Hepatic stellate cell (primary cell): ENCODE results near the gene PLSCR2.
A peak's percentile ranks its signal among the peaks of the same experiment; 100 is the strongest.
"Not testable (repeated sequence)": the region's sequence is repeated elsewhere in the genome, so short reads cannot be mapped to it uniquely, and the experiment has no call there.

ENCODE experiments used
- DNase-seq: peaks from one replicate; pipeline ENCODE4 v3.0.0; 2011; ENCODE audit warnings: low spot score

Gene PLSCR2

DNA sequence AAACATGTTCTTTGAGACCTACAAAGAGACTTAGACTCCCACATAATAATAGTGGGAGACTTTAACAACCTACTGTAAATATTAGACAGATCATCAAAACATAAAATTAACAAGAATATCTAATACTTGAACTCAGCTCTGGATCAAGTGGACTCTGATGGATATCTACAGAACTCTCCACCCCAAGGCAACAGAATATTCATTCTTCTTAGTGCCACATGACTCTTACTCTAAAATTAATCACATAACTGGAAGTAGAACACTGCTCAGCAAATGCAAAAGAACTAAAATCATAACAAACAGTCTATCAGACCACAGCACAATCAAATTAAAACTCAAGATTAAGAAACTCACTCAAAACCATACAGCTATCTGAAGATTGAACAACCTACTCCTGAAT lies 15.9 kb upstream of the PLSCR2 start:
- DNase-seq: no peak

DNA sequence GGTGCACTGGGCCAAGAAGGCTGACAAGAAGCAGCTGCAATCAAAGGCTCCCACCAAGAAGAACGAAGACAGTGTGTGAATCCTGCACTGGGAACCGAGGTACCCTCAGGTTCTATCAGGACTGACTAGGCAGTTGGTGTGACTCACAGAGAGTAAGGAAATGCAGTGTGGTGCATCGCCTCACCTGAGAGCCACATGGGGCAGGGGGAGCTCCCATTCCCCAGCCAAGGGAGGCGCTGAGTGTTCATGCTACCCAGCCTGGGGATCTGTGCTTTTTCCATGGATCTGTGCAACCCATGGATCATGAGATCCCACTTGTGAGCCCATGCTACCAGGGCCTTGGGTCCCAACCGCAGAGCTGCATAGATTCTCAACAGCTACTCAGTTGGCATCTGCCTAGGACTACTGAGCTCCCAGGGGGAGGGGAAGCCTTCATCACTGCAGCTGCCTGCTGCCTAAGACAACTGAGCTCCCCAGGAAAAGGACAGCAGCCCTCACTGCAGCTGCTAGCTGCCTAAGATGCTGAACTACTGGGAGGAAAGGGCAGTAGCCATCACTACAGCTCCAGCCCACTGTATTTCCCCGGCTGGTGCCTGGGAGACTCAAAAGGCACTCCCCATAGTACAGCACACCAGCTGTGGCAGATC lies 6.9 kb upstream of the PLSCR2 start:
- DNase-seq: no peak

DNA sequence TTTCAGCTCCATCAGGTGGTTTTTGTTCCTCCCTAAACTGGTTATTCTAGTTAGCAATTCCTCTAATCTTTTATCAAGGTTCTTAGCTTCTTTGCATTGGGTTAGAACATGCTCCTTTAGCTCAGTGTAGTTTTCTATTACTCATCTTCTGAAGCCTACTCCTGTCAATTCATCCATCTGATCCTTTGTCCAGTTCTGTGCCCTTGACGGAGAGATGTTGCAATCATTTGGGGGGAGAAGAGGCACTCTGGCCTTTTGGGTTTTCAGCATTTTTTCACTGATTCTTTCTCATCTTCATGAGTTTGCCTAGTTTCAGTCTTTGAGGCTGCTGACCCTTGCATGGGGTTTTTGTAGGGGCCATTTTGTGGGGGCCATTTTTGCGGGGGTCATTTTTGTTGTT lies 5.6 kb upstream of the PLSCR2 start:
- DNase-seq: not testable (repeated sequence)

DNA sequence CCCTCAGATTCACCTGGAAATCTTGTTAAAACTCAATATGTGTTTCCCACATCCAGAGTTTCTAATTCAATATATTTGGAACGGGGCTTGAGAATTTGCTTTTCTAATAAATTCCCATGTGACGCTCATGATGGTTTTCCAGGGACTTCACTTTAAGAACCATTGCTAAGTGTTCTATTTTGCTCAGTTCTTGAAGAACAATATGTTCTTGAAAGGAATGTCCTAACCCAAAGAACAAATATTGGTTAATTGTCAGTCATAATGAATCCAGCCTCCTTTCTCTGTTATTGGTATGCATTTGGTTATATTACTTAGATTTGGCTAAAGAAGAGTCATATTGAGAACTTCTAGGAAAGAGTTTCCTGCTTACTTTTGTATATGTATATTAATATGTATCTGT lies 4.4 kb upstream of the PLSCR2 start:
- no peak for DNase-seq

DNA sequence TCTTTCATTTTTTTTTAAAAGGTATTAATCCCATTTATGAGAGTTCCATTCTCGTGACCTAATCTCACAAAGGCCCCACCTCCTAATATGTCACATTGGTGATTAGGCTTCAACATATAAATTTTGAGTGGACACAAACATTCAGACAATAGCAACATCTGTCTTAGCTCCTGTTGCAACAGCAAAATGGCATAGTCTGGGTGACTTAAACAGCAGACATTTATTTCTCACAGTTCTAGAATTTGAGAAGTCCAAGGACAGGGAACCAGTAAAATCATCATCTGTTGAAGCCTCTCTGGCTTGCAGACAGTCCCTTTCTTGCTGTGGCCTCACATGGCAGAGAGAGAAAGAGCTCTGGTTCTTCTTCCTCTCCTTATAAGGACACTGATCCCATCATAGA lies 3.2 kb upstream of the PLSCR2 start:
- DNase-seq: no peak

DNA sequence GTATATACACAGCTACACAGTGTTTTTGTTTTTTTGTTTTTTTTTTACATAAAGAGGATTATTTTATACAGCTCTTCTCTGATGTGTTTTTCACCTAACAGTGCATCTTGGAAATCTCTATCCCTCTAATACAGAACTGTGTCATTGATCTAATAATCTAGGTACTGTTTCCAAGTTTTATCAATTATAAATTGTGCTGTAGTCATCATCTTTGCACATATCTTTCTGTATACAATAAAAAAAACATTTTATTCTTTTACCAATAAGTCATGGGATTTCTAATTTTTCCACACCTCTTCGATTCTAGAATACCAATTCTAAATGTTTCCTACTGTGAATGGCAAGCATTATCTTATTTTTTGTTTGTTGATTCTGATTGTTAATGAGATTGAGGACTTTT lies 1.7 kb upstream of the PLSCR2 start:
- no peak for DNase-seq

DNA sequence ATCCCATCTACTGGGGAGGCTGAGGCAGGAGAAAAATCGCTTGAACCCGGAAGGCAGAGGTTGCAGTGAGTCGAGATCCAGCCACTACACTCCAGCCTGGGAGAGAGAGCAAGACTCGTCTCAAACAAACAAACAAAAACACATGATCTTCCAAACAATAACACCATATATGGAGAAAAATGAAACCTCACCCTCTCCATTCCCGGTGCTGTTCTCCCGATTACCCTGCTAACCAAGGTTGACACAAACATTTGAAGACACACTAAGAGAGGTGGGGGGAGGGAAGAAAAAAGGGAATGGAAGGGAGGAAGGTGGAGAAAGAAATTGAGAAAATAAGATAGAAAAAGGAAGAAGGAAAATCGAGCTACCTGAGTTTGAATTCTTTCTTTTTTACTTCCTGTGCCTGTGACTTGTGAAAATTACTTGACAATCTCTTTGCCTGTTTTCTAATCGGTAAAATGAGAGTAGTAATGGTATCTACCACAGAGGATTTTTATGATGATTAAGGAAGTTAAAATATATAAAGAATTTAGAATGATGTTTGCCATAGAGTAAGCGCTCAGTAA lies 1.1 kb upstream of the PLSCR2 start:
- no peak for DNase-seq

DNA sequence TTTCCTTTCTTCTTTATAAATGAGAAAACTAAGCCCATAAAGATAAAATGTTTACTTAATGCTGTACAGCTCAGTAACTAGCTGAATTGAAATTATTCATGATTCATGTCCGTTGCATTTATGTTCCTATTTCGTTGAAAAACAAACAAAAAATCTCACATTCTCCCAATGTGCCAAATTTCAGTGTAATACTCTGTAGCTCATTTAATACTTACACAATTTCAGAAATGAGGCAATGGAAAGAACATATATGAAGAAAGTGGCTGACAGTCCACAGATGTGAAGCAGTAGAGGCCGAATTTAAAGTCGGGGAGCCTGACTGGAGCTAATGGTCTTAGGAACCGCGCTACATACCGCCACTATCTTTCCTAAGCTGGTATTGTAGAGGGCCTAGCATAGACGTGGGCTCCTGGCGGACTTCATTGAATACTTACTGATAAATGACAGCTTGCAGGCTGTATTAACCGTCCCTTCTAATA lies 651 bp downstream of the PLSCR2 start:
- no peak for DNase-seq

DNA sequence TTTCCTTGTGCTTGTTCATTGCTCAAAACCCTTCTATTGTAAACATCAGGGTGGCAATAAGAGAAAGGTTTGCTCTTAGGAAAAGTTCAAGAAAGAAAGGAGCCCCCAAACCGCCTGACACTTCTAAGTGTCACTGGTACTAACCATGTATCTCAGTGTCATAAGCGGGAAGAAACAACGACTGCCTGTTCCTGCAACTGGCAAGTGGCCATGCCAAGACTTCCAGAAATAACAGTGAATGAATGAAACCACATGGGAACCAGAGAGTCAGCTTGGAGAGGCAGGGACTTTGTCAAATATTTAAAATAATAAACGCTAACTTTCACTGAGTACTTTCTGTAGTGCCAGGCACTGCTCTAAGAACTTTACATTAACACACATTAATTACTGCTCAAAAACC lies 1.1 kb downstream of the PLSCR2 start:
- DNase-seq: no peak

DNA sequence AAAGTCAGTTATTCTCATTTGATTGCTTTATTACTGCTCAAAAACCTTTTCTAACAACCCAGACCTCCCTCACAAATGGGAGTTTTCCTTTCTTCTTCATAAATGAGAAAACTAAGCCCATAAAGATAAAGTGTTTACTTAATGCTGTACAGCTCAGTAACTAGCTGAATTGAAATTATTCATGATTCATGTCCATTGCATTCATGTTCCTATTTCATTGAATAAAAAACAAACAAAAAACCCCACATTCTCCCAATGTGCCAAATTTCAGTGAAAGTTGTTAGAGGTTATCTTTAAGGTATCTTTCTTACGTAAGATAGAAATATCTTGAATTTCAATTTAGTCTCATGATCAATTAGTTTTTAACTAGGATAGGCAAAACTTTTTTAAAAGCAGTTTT lies 2.8 kb downstream of the PLSCR2 start:
- no peak for DNase-seq

DNA sequence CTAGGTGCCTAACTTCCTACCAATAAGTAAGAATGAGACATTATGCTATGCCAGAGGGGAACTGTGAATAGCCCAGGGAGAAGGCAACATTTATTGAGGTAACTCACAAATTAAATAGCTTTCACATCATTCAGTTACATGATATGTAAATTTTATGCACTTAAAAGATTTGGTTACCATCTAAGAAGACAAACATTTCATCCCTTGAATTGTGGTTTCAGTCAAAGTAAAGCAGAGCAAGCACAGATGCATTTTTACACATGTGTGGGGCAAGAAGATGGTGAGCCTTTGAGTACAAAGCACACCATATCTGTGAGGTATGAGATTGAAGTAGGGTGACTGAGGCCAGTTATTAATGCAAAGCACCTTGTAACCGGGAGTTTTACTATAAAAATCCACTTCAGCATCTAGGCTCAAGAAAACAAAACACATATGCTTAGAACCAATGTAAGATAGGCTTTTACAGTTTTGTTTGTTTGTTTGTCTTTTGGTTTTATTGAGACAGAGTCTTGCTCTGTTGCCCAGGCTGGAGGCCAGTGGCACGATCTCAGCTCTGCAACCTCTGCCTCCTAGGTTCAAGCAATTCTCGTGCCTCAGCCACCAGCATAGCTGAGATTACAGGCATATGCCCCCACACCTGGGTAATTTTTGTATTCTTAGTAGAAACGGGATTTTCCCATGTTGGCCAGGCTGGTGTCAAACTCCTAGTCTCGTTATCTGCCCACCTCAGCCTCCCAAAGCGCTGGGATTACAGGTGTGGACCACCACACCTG lies 3.5 kb downstream of the PLSCR2 start:
- no peak for DNase-seq

DNA sequence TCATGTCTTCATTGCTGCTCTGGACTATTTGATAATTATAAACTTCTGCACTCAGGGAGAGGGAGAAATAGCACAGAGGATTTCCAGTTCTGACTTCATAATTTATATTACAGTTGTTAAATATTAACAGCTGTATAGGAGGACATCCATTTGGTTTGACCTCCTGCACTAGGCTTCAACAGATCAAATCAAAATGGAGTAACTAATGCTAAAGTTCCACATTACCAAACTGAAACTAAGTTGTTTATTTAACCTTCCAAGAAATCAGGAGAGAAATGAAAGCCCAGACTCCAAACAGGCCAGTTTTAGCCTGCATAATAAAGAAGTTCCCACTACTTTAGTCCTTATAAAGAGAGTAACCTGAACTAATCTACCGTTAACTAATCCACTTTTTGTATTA lies 4.6 kb downstream of the PLSCR2 start:
- DNase-seq: no peak

DNA sequence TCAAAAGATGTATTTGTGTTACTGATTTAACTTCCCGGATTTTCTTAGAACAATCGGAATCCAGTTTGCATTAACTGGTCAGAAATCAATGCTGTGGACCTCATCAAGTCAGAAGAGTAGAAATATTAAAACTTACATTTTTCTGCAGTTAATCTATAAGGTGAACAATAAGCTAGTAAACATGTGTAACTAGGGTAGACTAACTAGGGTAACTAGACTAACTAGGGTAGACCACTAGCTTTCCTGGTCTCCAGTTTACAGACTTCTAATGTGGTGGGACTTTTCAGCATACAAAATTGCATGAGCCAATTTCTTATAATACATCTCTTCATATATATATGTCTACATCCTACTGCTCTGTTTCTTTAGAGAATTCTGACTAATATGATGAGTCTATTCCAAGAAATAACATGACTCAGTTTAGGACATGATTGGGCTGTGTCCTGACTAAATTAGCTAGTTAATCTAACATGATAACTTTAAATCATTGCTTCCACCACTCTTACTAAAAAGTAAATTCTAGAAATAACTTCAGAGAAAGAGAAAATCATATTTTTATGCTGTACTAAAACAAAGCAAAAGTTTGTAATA lies 5.3 kb downstream of the PLSCR2 start:
- DNase-seq: peak; percentile 30

DNA sequence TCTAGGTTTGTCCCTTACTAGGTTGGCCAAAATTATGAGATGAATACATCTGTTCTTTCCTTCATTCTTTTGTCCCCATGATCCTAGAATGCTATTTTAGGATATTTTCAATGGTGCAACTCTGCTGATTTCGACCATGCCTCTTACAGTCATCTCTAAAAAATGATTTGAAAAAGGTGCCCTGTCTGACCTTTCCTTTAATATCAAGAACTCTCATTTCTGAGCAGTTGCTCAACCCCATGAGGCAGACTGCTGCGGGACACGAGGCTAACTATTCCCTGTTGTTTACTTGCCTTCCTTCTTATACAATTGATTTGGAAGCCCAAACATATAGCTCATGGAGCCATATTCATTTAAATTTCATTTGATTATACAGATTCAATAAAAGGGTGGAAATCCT lies 14.6 kb downstream of the PLSCR2 start:
- DNase-seq: peak; percentile 21

DNA sequence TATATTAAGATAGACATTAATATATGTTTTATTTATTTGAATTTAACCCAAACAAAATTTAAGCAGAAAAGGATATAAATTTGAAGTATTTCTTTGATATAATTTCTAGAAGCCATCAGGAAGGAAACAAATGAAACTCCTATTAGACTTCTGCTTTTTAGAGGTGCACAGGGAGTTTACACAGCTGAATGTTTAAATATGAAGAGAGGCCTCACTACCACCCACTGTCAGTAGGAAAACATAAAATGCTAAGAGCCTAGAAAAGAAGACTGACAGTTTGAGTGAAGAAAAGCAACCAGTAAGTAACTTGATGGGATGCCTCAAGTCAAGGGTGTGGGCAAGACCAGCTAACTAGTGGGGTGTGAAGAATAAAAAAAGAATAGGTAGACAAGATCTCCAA lies 19.7 kb downstream of the PLSCR2 start:
- DNase-seq: no peak

DNA sequence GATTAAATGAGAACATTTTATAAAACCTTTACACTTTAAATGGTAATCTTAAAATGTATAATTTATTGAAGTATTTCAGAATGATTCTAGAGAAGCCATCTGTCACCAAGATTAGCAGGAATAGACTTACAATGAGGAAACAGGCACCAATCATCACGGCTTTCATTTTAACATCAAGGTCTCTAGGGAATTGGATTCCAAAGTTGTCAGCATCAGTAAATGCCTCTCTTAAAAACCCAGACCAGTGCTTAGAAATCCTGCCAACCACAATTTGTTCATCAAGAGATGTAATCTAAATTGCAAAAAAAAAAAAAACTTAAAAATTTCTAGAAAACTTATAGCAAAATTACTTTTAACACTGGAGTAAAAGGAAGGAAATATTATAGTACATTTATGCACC lies 20.3 kb downstream of the PLSCR2 start:
- no peak for DNase-seq

DNA sequence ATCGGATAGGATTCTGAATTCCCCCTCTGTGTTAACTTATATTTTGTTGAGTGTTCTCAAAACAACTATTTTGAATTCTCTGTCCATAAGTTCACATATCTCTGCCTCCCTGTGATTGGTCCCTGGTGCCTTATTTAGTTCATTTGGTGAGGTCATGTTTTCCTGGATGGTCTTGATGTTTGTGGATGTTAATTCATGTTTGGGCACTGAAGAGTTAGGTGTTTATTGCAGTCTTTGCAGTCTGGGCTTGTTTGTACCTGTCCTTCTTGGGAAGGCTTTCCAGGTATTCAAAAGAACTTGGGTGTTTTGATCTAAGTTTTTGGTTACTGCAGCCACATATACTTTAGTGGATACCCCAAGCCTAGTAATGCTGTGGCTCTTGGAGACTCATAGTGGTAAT lies 23.3 kb downstream of the PLSCR2 start:
- DNase-seq: no peak

DNA sequence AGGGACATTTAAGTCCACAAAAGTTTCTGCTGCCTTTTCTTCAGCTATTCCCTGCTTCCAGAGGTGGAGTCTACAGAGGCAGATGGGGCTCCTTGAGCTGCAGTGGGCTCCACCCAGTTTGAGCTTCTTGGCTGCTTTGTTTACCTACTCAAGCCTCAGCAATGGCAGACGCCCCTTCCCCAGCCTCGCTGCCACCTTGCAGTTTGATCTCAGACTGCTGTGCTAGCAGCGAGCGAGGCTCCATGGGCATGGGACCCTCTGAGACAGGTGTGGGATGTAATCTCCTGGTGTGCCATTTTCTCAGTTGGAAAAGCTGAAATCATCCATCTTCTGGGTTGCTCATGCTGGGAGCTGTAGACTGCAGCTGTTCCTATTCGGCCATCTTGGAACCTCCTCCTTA lies 29.1 kb downstream of the PLSCR2 start:
- not testable (repeated sequence) for DNase-seq

DNA sequence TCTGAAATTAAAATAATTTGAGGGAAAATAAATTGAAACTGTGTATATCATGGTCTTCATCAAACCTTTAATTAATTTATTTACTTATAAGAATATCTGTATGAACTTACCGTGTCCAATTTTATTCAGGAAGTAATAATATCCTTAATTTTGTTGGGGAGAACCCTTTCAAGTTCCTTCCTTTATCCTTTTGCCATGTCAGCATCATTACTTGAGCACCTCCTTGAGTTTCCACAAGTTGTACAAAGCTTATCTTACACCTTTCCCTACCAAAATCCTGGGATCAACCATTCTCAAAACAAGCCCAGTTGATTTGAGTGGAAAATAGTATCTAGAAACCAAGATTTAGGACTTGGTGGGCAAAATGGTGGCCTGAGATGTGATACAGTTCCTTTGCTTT lies 37.3 kb downstream of the PLSCR2 start:
- no peak for DNase-seq

DNA sequence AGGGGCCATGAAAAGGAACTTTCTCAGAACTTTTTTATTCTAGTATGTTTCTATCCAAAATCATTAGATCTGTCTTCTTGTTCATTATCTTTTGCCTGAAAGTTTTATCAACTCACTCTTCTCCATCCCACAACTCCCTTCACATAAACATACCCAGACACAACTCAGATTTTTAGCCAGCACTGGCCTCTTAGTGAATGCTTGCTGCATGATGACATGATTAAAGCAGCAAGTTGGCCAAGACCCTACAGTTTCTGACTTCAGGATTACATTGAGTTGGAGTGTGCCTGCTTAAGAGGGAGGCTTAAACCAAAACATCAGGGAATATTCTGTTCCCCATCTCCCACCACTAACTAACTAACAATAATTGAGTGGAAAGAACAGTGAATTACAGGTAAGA lies 38.1 kb downstream of the PLSCR2 start:
- no peak for DNase-seq

DNA sequence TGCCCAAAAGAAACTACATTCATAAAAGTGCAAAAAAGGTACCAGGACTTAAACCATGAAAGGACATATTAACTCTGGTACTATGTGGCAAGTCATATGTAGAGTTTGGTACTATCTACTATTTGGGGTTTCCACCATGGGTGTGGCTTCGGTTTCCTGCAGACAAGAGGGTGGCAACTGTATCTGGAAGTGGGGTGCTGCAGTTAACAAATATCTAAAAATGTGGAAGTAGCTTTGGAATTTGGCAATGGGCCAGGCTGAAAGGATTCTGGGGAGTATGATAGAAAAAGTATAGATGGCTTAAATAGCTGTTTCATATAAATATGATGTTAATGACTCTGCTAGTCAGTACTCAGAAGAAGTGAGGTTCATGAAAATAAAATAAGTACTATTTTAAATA lies 44.0 kb downstream of the PLSCR2 start:
- no peak for DNase-seq

DNA sequence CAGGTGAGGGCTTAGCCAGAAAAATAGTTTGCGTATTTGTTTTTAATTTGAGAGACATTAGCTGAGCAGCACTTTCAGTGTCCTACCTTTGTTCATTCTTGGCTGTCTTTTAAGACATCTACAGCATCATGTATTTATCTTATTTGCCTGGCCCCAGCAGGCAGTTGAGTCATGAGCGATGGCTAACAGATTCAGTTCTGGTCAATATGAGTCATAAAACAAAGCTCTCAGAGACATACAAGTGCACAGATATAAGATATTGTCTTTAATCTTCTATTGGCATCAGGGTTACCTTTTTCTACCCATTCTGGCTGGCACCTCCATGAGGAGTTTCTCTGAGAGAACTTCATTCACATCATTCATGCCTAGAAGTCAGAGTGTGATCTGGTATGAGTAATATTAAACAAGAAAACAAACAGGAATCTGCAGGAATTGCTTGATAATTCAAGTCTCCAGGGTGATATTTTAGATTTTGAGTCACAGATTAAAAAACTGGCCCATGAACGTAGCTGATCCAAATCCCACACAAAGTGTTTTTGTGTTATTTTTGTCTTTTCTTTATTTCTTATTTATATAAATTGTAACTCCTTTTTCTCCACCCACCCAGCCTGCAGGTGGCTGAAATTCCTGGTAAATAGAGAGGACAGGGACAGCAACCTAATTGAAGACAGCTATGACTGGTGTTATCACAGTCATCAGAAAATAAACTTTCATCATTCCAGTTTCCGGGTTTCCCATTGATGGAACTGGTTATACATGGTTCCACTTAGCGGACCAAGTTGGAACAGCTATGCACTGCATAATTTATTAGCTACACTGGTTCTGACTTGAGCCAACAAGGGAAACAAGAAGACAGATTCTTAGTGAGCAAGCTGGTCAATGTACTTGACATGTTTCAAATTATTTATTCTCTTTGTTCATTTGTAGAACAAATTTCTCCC lies 47.3 kb downstream of the PLSCR2 start:
- DNase-seq: peak; percentile 7
